Transverse colon (tissue), 4 donors: ENCODE results near the gene FRMD3.

ENCODE experiments used
- POLR2A ChIP-seq: fragments of 450-650 bp; IDR thresholded peaks from one replicate; pipeline ENCODE4 v1.6.1; 2016; ENCODE audit warnings: antibody characterized with exemption, mild to moderate bottlenecking, moderate library complexity
- POLR2AphosphoS5 ChIP-seq, 3 donors: sonication (generic); formaldehyde crosslinking; IDR thresholded peaks; one replicate each; pipeline ENCODE4 v1.6.1; 2016; ENCODE audit warnings: antibody characterized with exemption in 3 of 3
- TF ChIP-seq, protein P1 (sequence below), 5 experiments: fragments of 200-600 bp in 3 of 5; fragments of 450-650 bp in 2 of 5; sonication (generic) in 3 of 5; IDR thresholded peaks; 1 replicate in 2 of 5; 2 replicates in 3 of 5; pipeline ENCODE4 v1.5.1; 2016 to 2017; ENCODE audit warnings: antibody characterized with exemption in 5 of 5, inconsistent platforms in 3 of 5, mild to moderate bottlenecking in 2 of 5, moderate library complexity in 1 of 5

- TF ChIP-seq, protein P1, sequence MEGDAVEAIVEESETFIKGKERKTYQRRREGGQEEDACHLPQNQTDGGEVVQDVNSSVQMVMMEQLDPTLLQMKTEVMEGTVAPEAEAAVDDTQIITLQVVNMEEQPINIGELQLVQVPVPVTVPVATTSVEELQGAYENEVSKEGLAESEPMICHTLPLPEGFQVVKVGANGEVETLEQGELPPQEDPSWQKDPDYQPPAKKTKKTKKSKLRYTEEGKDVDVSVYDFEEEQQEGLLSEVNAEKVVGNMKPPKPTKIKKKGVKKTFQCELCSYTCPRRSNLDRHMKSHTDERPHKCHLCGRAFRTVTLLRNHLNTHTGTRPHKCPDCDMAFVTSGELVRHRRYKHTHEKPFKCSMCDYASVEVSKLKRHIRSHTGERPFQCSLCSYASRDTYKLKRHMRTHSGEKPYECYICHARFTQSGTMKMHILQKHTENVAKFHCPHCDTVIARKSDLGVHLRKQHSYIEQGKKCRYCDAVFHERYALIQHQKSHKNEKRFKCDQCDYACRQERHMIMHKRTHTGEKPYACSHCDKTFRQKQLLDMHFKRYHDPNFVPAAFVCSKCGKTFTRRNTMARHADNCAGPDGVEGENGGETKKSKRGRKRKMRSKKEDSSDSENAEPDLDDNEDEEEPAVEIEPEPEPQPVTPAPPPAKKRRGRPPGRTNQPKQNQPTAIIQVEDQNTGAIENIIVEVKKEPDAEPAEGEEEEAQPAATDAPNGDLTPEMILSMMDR (IDR thresholded peaks at IDR 0.05) = no peak
- TF ChIP-seq POLR2A (no peak), POLR2AphosphoS5 (IDR thresholded peaks at IDR 0.05) (no peak)
These were observed 22.1 kb upstream of the FRMD3 start for GRCh38 chr9:83560169-83560826.
